ENCODE data around the gene NTSR1. TPM values are rescaled to one million over a fixed set of nuclear protein-coding genes. Genes with fewer than 3 reads are reported as not detected.

NTSR1 gene
- total and polyA plus RNA-seq, 9 donors: 0.05 to 0.23 (median 0.08) TPM; not detected in 5

- peak in 3 of 5 donors; percentile 45 to 50 (median 48) for DNase-seq
These were observed 89.3 kb downstream of the NTSR1 start for GRCh38 chr20:62797671-62798532.

DNA sequence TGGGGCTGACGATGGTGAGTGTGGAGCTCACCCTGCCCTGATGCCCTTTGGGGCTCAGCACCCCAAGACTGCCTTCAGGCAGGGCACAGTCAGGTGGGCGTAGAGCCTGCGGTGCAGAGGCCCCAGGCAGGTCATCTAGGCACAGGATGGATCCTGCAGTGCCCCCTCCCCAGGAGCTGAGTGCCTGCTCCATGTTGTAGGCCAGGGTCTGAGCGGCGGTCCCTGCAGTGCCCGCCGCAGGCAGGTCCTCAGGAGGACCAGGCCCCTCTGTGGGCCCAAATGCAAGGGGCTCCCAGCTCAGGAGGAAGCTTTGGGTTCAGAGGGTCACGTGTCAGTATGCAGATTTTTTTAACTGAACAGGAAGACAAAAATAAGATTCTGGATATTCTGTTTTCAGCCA, 90.4 kb downstream of the NTSR1 start:
- no peak for TF ChIP-seq POLR2A (IDR thresholded peaks at IDR 0.05)
- no peak for TF ChIP-seq CTCF (IDR thresholded peaks at IDR 0.05)
- TF ChIP-seq EP300 (IDR thresholded peaks at IDR 0.05): no peak
- no peaks in the 10 kb centered on the region for H3K9me3 ChIP-seq
- peaks cover 4% of the 10 kb centered on the region for H3K4me1 ChIP-seq (ENCODE audit: insufficient read depth)
- no peak overlapping the region for H3K4me3 ChIP-seq
- no peaks in the 10 kb centered on the region for H3K27me3 ChIP-seq
- intact Hi-C loops (cut with DNase I): no loop called here
- no peak overlapping the region for H3K27ac ChIP-seq
- DNase-seq: peak in 1 of 5 donors; percentile 24
- WGBS, 3 donors: 87 to 93% (median 92%) methylated on average over 8 of the region's 8 CpGs
- no peaks in the 10 kb centered on the region for H3K36me3 ChIP-seq

More at GRCh38 chr20:62797671-62798532, 89.3 kb downstream of the NTSR1 start:
- Histone ChIP-seq H3K27me3 (no peaks in the 10 kb centered on the region), H3K4me3 (no peak overlapping the region), H3K9me3 (no peaks in the 10 kb centered on the region), H3K36me3 (no peaks in the 10 kb centered on the region), H3K4me1 (ENCODE audit: insufficient read depth) (peaks cover 7% of the 10 kb centered on the region), H3K27ac (peak overlapping the region in 1 of 2 donors; percentile 24)
- 84 to 88% (median 86%) methylated on average over 19 to 26 of the region's 26 CpGs for WGBS, 3 donors
- TF ChIP-seq EP300 (IDR thresholded peaks at IDR 0.05): no peak
- TF ChIP-seq POLR2A (IDR thresholded peaks at IDR 0.05): no peak
- intact Hi-C loops (cut with DNase I): no loop called here

DNA sequence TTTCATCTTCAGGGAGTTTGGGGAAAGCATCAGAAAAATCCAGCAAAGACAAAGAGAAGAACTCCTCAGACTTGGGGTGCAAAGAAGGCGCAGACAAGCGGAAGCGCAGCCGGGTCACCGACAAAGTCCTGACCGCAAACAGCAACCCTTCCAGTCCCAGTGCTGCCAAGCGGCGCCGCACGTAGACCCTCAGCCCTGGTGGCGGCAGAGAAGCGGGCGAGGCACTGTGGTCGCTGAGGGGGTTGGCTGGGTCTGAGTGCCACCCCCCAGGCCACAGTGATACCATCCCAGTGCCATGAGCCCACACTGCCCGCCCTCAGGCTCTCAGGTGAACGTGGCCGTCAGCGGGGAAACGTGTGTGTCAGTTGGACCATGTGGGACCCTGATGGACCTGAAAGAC, 90.8 kb downstream of the NTSR1 start:
- H3K27me3 ChIP-seq: no peaks in the 10 kb centered on the region
- intact Hi-C loops (cut with DNase I): no loop called here
- 91 to 96% (median 95%) methylated on average over 19 of the region's 19 CpGs for WGBS, 3 donors
- peak in 1 of 5 donors; percentile 30 for DNase-seq
- no peak for TF ChIP-seq CTCF (IDR thresholded peaks at IDR 0.05)
- TF ChIP-seq EP300 (IDR thresholded peaks at IDR 0.05): no peak
- no peak for TF ChIP-seq POLR2A (IDR thresholded peaks at IDR 0.05)
- H3K9me3 ChIP-seq: no peaks in the 10 kb centered on the region
- no peaks in the 10 kb centered on the region for H3K36me3 ChIP-seq
- H3K4me3 ChIP-seq: no peak overlapping the region
- H3K27ac ChIP-seq: no peak overlapping the region
- H3K4me1 ChIP-seq (ENCODE audit: insufficient read depth): peaks cover 4% of the 10 kb centered on the region

- no peaks in the 10 kb centered on the region for H3K9me3 ChIP-seq
- H3K27ac ChIP-seq: no peak overlapping the region
- TF ChIP-seq EP300 (IDR thresholded peaks at IDR 0.05): no peak
- TF ChIP-seq POLR2A (IDR thresholded peaks at IDR 0.05): no peak
- no peak for TF ChIP-seq CTCF (IDR thresholded peaks at IDR 0.05)
- 79 to 86% (median 81%) methylated on average over 10 of the region's 10 CpGs for WGBS, 3 donors
- H3K4me1 ChIP-seq (ENCODE audit: insufficient read depth): peaks cover 4% of the 10 kb centered on the region
- no peaks in the 10 kb centered on the region for H3K27me3 ChIP-seq
- H3K36me3 ChIP-seq: no peaks in the 10 kb centered on the region
- intact Hi-C loops (cut with DNase I): loop anchor here in 1 of 4 donors (5.0 kb wide), 1 partner anchor 393 kb away; the partner anchor contains the start of gene CABLES2
- no peak for DNase-seq
- no peak overlapping the region for H3K4me3 ChIP-seq
These were observed 91.2 kb downstream of the NTSR1 start for GRCh38 chr20:62799873-62800272.

Measured in ovary (tissue), 9 donors.